Left ventricle myocardium inferior (tissue), 1 donor: ENCODE data around the gene TMEM26. TPM values are rescaled to one million over a fixed set of nuclear protein-coding genes. Genes with fewer than 3 reads are reported as not detected.

Experiments used
- DNase-seq: peaks from one replicate; pipeline ENCODE4 v3.0.0-alpha.2; 2020
- H3K27ac ChIP-seq: fragments of 200-600 bp; replicated peaks from 2 replicates; pipeline ENCODE4 v1.8.0; 2021
- H3K27me3 ChIP-seq: fragments of 200-600 bp; 2 replicates; pipeline ENCODE4 v1.8.0; 2021; ENCODE audit warnings: low read depth
- H3K36me3 ChIP-seq: fragments of 200-600 bp; 2 replicates; pipeline ENCODE4 v1.8.0; 2021
- H3K4me1 ChIP-seq: fragments of 200-600 bp; 2 replicates; pipeline ENCODE4 v1.8.0; 2021
- H3K4me3 ChIP-seq: fragments of 200-600 bp; 2 replicates; pipeline ENCODE4 v1.8.0; 2021; ENCODE audit warnings: mild to moderate bottlenecking, moderate library complexity
- H3K9me3 ChIP-seq: fragments of 200-600 bp; replicated peaks from 2 replicates; pipeline ENCODE4 v1.8.0; 2021
- CTCF ChIP-seq: fragments of 200-600 bp; IDR thresholded peaks from 2 replicates; pipeline ENCODE4 v1.8.0; 2021; ENCODE audit warnings: antibody characterized with exemption, mild to moderate bottlenecking, borderline replicate concordance
- intact Hi-C: fragments of 100-400 bp; cut with micrococcal nuclease; formaldehyde crosslinking; loops from one replicate; pipeline ENCODE4 v1.11.0; 2022
- total RNA-seq: library from RNA; stranded (reverse); fragmentation: NEBNext Ultra II Directional; extraction: Animal tissue kit (Norgen Biotek cat#: 25700); gene quantifications from one replicate; pipeline ENCODE4 v1.2.1, GENCODE V29; 2021
- donor health status: DM: no; HTN: yes; CAD: no; lungs with severe emphysema.

TMEM26 gene
- total RNA-seq, 1 donor from 2014 or later, result 0.30 TPM

- no peak overlapping the region for H3K4me3 ChIP-seq
- DNase-seq, result no peak
Measured at GRCh38 chr10:61476529-61476928, 23.3 kb upstream of the TMEM26 start.

GRCh38 chr10:61475449-61475873, 22.3 kb upstream of the TMEM26 start:
- Histone ChIP-seq H3K27ac (no peak overlapping the region), H3K9me3 (no peaks in the 10 kb centered on the region), H3K36me3 (no peaks in the 10 kb centered on the region), H3K4me1 (no peaks in the 10 kb centered on the region), H3K4me3 (no peak overlapping the region), H3K27me3 (no peaks in the 10 kb centered on the region)
- no peak for DNase-seq
- intact Hi-C loops, result no loop called here
- TF ChIP-seq CTCF, result no peak

More at GRCh38 chr10:61476529-61476928, 23.3 kb upstream of the TMEM26 start:
- Histone ChIP-seq H3K9me3 (no peaks in the 10 kb centered on the region), H3K27me3 (no peaks in the 10 kb centered on the region), H3K27ac (no peak overlapping the region), H3K36me3 (no peaks in the 10 kb centered on the region), H3K4me1 (no peaks in the 10 kb centered on the region)
- no peak for TF ChIP-seq CTCF
- intact Hi-C loops, result no loop called here

GRCh38 chr10:61472090-61472674, 19.0 kb upstream of the TMEM26 start:
- H3K4me1 ChIP-seq, result no peaks in the 10 kb centered on the region
- no peaks in the 10 kb centered on the region for H3K9me3 ChIP-seq
- H3K36me3 ChIP-seq, result no peaks in the 10 kb centered on the region
- no peaks in the 10 kb centered on the region for H3K27me3 ChIP-seq
- H3K27ac ChIP-seq, result peak overlapping the region; percentile 0
- DNase-seq, result no peak
- intact Hi-C loops, result no loop called here
- no peak overlapping the region for H3K4me3 ChIP-seq
- no peak for TF ChIP-seq CTCF

- Histone ChIP-seq H3K36me3 (no peaks in the 10 kb centered on the region), H3K27ac (no peak overlapping the region), H3K4me3 (no peak overlapping the region), H3K4me1 (no peaks in the 10 kb centered on the region), H3K9me3 (no peaks in the 10 kb centered on the region), H3K27me3 (no peaks in the 10 kb centered on the region)
- no peak for TF ChIP-seq CTCF
- intact Hi-C loops, result no loop called here
- DNase-seq, result no peak
Measured at GRCh38 chr10:61471491-61471890, 18.3 kb upstream of the TMEM26 start.

GRCh38 chr10:61470740-61471139, 17.6 kb upstream of the TMEM26 start:
- Histone ChIP-seq H3K4me3 (no peak overlapping the region), H3K27ac (no peak overlapping the region), H3K4me1 (no peaks in the 10 kb centered on the region), H3K27me3 (no peaks in the 10 kb centered on the region), H3K9me3 (no peaks in the 10 kb centered on the region), H3K36me3 (no peaks in the 10 kb centered on the region)
- no peak for TF ChIP-seq CTCF
- intact Hi-C loops, result no loop called here
- DNase-seq, result no peak
